NCI-H2081 treated with DMSO at 0.1 percent for 48 hours (cell line): ENCODE data around the gene FAM90A26.
A peak's percentile ranks its signal among the peaks of the same experiment; 100 is the strongest.
"Not testable (repeated sequence)": the region's sequence is repeated elsewhere in the genome, so short reads cannot be mapped to it uniquely, and the experiment has no call there.

Experiments used
- DNase-seq: peaks from one replicate; lab custom pipeline; 2025; lab: John Stamatoyannopoulos, UW

Gene FAM90A26, protein sequence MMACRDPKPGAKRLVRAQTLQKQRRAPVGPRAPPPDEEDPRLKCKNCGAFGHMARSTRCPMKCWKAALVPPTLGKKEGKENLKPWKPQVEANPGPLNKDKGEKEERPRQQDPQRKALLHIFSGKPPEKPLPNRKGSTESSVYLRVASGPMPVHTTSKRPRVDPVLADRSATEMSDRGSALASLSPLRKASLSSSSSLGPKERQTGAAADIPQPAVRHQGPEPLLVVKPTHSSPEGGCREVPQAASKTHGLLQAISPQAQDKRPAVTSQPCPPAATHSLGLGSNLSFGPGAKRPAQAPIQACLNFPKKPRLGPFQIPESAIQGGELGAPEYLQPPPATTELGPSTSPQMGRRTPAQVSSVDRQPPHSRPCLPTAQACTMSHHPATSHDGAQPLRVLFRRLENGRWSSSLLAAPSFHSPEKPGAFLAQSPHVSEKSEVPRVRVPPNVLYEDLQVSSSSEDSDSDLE

GRCh38 chr4:9169791-9170459 lies at the start of gene FAM90A26:
Gene FAM90A26, plus strand, starts transcription at chr4:9170409. Its CDS starts 2,764 bp downstream, at chr4:9173173.
- not testable (repeated sequence) for DNase-seq

- not testable (repeated sequence) for DNase-seq
Measured at GRCh38 chr4:9122711-9123110, 47.5 kb upstream of the FAM90A26 start.

- not testable (repeated sequence) for DNase-seq
Measured at GRCh38 chr4:9123572-9124007, 46.6 kb upstream of the FAM90A26 start.

- not testable (repeated sequence) for DNase-seq
Measured at GRCh38 chr4:9125601-9126161, 44.5 kb upstream of the FAM90A26 start.

DNA sequence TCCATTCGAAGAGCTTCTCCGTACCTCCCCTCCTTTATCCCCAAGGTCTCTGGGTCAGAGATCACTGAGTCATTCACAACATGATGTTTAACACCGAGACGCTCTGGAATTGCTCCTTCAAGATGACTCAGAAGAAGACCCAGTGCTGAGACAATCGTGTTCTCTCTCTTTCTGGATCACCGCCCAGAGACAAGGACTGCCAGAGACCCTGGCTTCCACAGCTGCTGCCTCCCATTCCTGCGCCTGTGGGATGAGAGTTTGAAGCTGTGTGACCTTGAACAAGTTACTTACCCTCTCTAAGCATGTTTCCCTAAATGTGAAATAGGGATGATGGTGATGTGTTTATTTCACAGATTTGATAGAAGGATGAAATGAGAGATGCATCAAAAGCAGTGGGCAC lies 38.8 kb upstream of the FAM90A26 start:
- not testable (repeated sequence) for DNase-seq

- DNase-seq, result not testable (repeated sequence)
Measured at GRCh38 chr4:9132849-9133248, 37.4 kb upstream of the FAM90A26 start.

- DNase-seq, result not testable (repeated sequence)
Measured at GRCh38 chr4:9134011-9134410, 36.2 kb upstream of the FAM90A26 start.

GRCh38 chr4:9134556-9134955 lies 35.7 kb upstream of the FAM90A26 start:
- not testable (repeated sequence) for DNase-seq

- DNase-seq, result not testable (repeated sequence)
Measured at GRCh38 chr4:9141050-9141449, 29.2 kb upstream of the FAM90A26 start.

GRCh38 chr4:9142786-9143185 lies 27.4 kb upstream of the FAM90A26 start:
- not testable (repeated sequence) for DNase-seq

- no peak for DNase-seq
Measured at GRCh38 chr4:9143421-9144080, 26.7 kb upstream of the FAM90A26 start.

DNA sequence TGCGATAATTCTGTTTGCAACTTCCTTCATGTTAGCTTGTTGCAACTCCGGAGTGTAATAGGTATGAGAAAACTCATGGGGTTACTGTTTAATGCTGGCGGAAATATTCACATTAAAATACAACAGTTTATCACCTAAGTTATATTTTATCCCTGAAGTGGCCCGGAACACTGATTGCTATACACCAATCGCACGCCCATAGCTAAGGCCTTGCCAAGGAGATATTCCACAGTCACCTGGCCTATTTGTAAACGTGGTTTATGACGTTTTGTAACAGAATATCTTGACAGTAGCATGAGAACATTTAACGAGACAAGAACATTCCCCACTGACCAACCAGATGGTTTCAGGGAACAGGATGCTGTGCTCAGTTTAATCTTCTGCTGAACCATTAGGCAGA lies 23.2 kb upstream of the FAM90A26 start:
- no peak for DNase-seq

- not testable (repeated sequence) for DNase-seq
Measured at GRCh38 chr4:9147368-9147767, 22.8 kb upstream of the FAM90A26 start.

DNA sequence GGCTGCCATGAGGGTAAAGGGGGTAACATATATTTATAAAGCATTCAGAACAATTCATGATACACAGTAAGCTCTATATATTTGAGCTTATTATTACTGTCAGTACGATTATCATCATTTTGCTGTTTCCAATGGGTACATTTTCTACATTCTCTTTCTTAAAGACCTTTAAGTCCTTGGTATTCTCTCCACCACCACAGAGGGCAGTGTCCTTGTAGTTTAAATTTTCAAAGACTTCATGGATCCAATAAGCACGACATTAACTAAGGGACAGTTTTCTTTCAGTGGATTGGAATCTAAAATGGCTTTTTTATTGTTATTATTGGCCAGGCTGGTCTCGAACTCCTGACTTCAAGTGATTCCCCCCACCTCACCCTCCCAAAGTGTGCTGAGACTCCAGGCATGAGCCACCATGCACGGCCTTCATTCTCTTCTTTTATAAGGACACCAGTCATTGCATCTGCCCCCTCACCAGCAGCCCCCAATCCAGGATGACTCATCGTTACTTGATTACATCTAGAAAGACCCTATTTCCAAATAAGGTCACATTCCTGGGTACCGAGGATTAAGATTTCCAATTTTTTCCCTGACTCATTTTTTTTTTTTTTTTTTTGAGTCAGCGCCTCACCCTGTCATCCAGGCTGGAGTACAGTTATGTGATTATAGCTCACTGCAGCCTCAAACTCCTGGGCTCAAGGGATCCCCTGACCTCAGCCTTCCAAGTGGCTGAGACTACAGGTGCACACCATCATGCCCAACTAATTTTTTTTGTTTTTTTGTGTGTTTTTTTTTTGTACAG lies 21.4 kb upstream of the FAM90A26 start:
- not testable (repeated sequence) for DNase-seq

- DNase-seq, result not testable (repeated sequence)
Measured at GRCh38 chr4:9151809-9152179, 18.4 kb upstream of the FAM90A26 start.

- DNase-seq, result not testable (repeated sequence)
Measured at GRCh38 chr4:9152180-9153007, 17.8 kb upstream of the FAM90A26 start.

GRCh38 chr4:9153008-9153570 lies 17.1 kb upstream of the FAM90A26 start:
- peak; percentile 37 for DNase-seq

- DNase-seq, result not testable (repeated sequence)
Measured at GRCh38 chr4:9153571-9154157, 16.5 kb upstream of the FAM90A26 start.

DNA sequence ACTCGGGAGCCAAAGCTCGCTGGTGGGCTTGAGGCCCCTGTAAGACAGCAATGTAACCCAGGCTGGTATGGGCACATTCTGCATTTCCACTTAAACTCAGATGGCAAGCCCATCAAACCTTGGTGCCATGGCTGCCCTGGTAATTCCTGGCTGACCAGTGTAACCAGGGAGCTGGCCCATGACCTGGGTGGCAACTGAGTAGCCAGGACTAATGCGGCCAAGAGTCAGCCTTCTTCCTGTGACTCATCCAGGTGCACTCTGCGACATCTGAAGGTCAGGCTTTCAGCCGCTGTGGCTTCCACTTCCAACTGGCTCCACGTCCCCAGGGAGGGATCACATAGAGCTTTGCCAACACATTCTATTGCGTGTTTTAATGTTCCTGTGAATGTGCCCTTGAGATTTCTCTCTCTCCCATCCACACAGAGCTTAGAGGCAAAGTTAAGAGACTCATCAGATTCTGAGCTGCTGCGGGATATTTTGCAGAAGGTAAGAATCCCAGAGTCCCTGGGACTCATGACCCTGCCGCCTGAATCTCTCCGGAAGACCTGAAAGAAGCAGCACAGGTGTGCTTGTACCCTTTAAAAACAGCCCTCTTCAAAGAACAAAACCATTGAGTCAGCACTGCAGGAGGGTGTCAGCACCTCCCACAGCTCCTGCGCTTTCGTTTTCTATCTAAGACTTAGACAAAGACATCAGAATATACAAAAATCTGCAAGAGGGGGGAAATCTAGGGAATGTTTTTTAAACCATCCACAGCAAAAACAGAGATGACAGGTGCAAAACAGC lies 14.9 kb upstream of the FAM90A26 start:
- not testable (repeated sequence) for DNase-seq
